ENCODE measurements around the gene ALKBH8.
"Not testable (repeated sequence)": the region's sequence is repeated elsewhere in the genome, so short reads cannot be mapped to it uniquely, and the experiment has no call there.

ALKBH8 gene

GRCh38 chr11:107501713-107502112, 63.8 kb downstream of the ALKBH8 start:
- DNase-seq = no peak

GRCh38 chr11:107497371-107497770, 68.2 kb downstream of the ALKBH8 start:
- DNase-seq = not testable (repeated sequence)

DNA sequence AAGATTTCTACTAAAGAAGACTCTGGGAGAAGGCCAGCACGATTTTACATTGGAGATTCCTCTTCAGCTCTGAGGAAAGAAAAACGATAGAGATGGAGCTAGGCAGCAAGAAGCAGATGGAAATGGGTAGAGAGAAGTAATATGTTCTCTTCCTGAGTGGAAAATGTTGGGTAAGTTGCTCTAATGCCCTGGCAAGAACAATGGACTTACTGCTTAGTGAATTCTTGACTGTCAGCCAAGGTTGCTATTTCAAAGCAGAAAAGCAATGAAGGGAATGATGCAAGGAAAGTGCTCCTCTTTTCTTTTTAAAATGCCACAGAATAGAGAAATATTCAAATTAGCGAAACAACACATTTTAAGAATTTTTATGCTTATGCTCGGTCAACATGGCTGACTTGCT, 69.5 kb downstream of the ALKBH8 start:
- no peak for DNase-seq

DNA sequence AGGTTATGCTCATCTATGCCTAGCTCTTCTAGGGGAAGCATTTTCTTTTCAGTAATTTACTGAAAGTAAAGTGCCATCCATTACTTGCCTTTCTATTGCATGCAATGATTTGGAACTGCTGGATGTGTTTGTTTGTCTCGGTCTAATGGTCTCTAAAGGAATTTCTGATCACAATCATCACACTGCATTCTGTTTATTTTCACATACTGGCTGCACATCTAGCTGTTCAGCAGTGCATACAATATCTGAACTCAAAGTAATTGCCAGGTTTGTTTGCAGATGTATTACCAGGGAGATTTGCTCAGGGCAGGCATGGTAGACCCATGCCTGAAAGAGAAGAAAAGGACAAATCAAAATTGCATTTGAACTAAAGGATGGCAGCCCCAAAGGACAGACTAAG, 71.5 kb downstream of the ALKBH8 start:
- no peak for DNase-seq

GRCh38 chr11:107493117-107493516, 72.4 kb downstream of the ALKBH8 start:
- DNase-seq = no peak

DNA sequence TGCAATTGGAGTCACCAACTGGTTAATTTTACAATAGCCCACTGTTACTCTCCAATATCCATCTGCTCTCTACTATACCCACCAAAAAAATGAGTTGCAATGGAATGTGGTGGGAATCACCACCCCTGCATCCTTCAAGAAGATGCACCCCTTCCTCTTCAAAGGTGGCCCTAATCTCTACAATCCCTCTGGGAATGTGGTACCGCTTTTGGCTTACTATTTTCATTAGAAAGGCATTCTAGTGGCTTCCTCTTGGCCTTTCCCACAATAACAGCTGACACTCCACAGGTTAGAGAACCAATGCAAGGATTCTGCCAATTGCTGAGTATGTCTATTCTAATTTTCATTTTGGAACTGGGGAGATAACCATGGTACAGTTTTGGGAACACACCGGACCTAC, 74.7 kb downstream of the ALKBH8 start:
- no peak for DNase-seq

GRCh38 chr11:107482234-107482633, 83.3 kb downstream of the ALKBH8 start:
- no peak for DNase-seq

GRCh38 chr11:107478922-107479321, 86.6 kb downstream of the ALKBH8 start:
- DNase-seq = no peak

DNA sequence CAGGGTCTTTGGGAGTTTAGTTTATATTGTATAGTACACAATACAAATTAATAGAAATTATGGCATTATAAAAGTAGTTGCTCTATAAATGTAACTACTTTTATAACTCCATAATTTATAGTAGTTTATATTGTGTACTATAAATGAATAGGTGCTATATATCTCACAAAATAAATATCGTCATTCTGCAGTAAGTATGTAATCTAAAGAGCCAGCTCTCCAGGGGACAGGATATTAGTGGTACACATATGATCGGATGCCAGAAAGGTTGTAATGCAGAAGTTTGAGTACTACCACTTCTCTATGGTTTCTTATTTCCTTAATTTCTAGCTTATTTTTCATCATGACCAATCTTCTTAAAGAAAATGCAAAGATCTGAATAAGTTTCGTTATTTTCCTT, 87.7 kb downstream of the ALKBH8 start:
- DNase-seq = no peak

DNA sequence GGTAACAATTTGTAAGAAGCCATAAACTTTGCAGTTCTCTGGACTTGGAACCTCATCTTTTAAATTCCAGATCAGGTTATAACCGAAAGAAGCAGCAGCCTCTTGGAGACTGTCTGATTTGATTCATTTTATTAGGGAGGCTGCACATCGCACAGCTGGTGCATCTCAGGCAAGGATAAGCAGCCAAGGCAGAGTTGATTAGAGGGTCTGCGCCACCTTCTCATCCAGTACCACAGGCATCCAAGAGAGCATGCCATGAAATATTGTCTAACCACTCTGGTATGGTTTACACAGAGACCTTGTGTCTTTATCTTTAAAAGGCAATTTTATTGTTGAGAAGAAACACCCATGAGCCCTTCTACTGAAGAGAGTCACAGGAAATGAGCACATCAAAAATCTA, 91.7 kb downstream of the ALKBH8 start:
- DNase-seq = no peak

- DNase-seq = no peak
Measured at GRCh38 chr11:107472966-107473365, 92.6 kb downstream of the ALKBH8 start.

DNA sequence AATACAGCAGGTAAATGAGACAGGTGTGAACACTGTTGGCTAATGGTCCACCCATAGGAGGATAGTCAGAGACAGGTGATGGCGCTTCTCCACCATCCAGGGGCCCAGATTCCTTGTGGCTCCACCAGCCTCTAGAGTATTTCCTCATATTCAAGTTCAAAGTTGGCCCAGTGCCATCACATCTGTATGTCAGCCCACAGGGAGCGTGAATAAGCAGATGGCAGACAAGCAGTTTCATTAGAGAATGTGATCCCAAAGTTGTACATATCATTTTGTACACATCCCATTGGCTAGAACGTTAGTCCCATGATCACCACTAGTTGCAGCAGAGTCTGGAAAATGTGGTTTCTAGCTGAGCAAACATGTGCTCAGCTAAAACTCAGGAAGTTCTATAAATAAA, 96.9 kb downstream of the ALKBH8 start:
- no peak for DNase-seq

GRCh38 chr11:107467696-107468095, 97.8 kb downstream of the ALKBH8 start:
- DNase-seq = no peak

DNA sequence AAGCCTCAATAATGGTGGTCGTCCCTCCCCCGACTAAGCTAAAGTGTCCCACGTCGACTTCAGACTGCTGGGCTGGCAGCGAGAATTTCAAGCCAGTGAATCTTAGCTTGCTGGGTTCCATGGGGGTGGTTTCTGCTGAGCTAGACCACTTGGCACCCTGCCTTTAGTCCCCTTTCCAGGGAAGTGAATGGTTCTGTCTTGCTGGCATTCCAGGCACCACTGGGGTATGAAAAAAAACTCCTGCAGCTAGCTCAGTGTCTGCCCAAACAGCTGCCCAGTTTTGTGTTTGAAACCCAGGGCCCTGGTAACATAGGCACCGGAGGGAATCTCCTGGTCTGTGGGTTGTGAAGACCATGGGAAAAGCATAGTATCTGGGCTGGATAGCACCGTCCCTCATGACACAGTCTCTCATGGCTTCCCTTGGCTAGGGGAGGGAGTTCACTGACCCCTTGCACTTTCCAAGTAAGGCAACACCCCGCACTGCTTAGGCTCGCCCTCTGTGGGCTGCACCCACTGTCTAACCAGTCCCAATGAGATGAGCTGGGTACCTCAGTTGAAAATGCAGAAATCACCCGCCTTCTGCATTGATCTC, 99.2 kb downstream of the ALKBH8 start:
- not testable (repeated sequence) for DNase-seq

DNA sequence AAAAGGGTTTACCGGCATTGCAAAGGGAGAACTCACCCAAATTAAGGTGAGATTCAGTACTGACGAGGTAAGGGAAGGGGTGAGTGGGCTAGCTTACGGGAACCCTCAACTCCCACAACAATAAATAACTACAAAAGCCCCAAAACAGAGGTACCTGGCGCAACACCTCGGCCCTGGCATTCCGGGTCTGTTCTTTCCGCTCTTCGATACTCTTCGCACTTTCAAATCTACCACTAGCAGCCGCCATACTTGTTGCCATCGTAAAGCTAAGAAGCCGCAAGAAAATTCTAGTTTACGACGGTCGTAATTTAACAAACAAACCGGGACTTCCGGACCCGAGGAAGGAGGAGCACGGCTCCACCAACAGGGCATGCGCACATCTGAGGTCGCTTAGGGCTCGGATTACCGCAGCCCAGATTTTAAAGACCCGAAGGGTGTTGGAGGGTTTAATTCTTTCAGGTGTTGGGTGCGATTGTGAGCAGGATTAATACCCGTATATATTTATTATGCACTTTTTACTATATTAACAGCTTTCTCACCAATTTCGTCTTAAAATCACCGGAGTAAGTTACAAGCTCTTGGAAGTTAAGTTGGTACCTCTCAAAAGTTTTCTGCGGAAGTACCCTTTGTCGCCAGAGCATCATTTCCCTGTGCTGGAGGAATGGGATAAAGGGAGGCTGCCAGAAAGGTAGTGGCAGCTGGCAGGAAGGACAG, 107.8 kb downstream of the ALKBH8 start, which contains the start of gene CWF19L2:
Gene CWF19L2, minus strand, starts transcription at position 268 of the 714 bp plus-strand sequence. Its CDS starts 9 bp downstream, at position 259.
- DNase-seq = peak; percentile 85 to 88

GRCh38 chr11:107457205-107457557, 108.4 kb downstream of the ALKBH8 start:
- peak in 1 of 2 experiments; percentile 4 for DNase-seq

DNA sequence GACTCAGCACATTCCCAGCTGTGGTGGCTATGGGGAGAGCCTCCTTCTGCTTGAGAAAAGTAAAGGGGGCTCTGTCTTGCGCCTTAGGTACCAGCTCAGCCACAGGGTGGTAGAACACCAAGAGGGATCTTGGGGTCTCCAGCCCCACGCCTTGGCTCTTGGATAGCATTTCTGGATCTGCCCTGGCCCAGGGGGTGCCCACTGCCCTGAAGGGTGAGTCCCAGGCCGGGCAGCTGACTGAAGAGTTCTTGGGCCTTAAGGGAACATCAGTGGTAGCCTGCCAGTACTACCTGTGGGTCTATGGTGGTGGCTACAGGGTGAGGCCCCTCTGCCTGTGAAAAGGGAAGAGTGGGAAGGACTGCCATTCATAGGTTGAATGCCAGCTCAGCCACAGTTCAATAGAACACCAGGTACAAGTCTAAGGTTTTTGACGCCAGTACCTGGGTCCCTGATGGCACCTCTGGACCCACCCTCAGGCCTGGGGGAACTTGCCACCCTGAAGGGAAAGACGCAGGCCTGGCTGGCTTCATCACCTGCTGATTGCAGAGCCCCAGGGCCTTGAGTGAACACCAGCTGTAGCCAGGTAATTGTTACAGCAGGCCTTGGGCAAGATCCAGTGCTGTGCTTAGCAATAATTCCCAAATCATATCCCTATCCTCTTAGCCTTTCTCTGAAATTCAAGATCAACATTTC, 111.8 kb downstream of the ALKBH8 start:
- DNase-seq = no peak

All from activated CD4-positive, alpha-beta T cell treated with anti-CD3 and anti-CD28 coated beads, Interleukin-2, amount 50 U/mL, for 48 hours (primary cell).